OCI-LY1 (cell line): ENCODE data around the gene PLXNA2.

ENCODE experiments used
- H2AFZ ChIP-seq: fragments of 200-600 bp; sonication (generic), shearing (Covaris generic); 2 replicates; pipeline ENCODE4 v1.6.0; 2014; ENCODE audit warnings: antibody characterized with exemption, mild to moderate bottlenecking, low read length
- H3F3A ChIP-seq: fragments of 200-600 bp; sonication (generic), shearing (Covaris generic); 2 replicates; pipeline ENCODE4 v1.6.0; 2014; ENCODE audit warnings: mild to moderate bottlenecking, antibody characterized with exemption, low read length, moderate library complexity; ENCODE audit not compliant: insufficient read depth
- H3K27ac ChIP-seq: fragments of 200-600 bp; sonication (generic); 2 replicates; pipeline ENCODE4 v1.5.1; 2014; ENCODE audit warnings: low read length, mixed run types, mild to moderate bottlenecking, low read depth; ENCODE audit not compliant: poor library complexity, severe bottlenecking
- H3K27me3 ChIP-seq: fragments of 200-600 bp; sonication (generic); 2 replicates; pipeline ENCODE4 v1.6.0; 2014; ENCODE audit warnings: antibody characterized with exemption, mild to moderate bottlenecking, low read length, moderate library complexity; ENCODE audit not compliant: insufficient read depth
- H3K36me3 ChIP-seq: fragments of 200-600 bp; sonication (generic); 2 replicates; pipeline ENCODE4 v1.6.1; 2014; ENCODE audit warnings: mild to moderate bottlenecking, antibody characterized with exemption, low read length, moderate library complexity, mixed read lengths; ENCODE audit not compliant: insufficient read depth
- H3K4me1 ChIP-seq: fragments of 200-600 bp; sonication (generic); 2 replicates; pipeline ENCODE4 v1.5.1; 2014; ENCODE audit warnings: mild to moderate bottlenecking, low read length, moderate library complexity; ENCODE audit not compliant: insufficient read depth, severe bottlenecking
- H3K4me2 ChIP-seq: fragments of 200-600 bp; sonication (generic), shearing (Covaris generic); 2 replicates; pipeline ENCODE4 v1.6.1; 2014; ENCODE audit warnings: low read length
- H3K4me3 ChIP-seq: fragments of 200-600 bp; sonication (generic); 2 replicates; pipeline ENCODE4 v1.5.1; 2014; ENCODE audit warnings: low read length, low read depth, mild to moderate bottlenecking, mixed read lengths; ENCODE audit not compliant: poor library complexity, severe bottlenecking
- H3K79me2 ChIP-seq: fragments of 200-600 bp; shearing (Covaris generic); 2 replicates; pipeline ENCODE4 v1.6.1; 2016; ENCODE audit warnings: mixed run types, low read length, mixed read lengths; ENCODE audit not compliant: insufficient read depth
- H3K9ac ChIP-seq: fragments of 200-600 bp; sonication (generic), shearing (Covaris generic); 2 replicates; pipeline ENCODE4 v1.6.1; 2014; ENCODE audit warnings: mild to moderate bottlenecking, low read length, mixed read lengths
- H3K9me2 ChIP-seq: fragments of 200-600 bp; sonication (generic), shearing (Covaris generic); 2 replicates; pipeline ENCODE4 v1.6.1; 2014; ENCODE audit warnings: low read depth, mild to moderate bottlenecking, low read length, mixed read lengths
- H3K9me3 ChIP-seq: fragments of 200-600 bp; shearing (Covaris generic); 2 replicates; pipeline ENCODE4 v1.6.1; 2014; ENCODE audit warnings: low read length, mixed read lengths
- H4K20me1 ChIP-seq: fragments of 200-600 bp; sonication (generic), shearing (Covaris generic); 2 replicates; pipeline ENCODE4 v1.6.0; 2016; ENCODE audit warnings: mild to moderate bottlenecking, low read length; ENCODE audit not compliant: insufficient read depth
- EZH2 ChIP-seq: fragments of 200-600 bp; sonication (generic), shearing (Covaris generic); IDR thresholded peaks from 2 replicates; pipeline ENCODE4 v1.8.0; 2017; ENCODE audit warnings: borderline replicate concordance, mixed run types, mild to moderate bottlenecking, antibody characterized with exemption, low read length, moderate library complexity, mixed read lengths
- TF ChIP-seq, protein P1 (sequence below): fragments of 200-600 bp; sonication (generic), shearing (Covaris generic); IDR thresholded peaks from 2 replicates; pipeline ENCODE4 v1.5.1; 2017; ENCODE audit warnings: mild to moderate bottlenecking, antibody characterized with exemption, low read length, moderate library complexity, mixed read lengths

The PLXNA2 gene

DNA sequence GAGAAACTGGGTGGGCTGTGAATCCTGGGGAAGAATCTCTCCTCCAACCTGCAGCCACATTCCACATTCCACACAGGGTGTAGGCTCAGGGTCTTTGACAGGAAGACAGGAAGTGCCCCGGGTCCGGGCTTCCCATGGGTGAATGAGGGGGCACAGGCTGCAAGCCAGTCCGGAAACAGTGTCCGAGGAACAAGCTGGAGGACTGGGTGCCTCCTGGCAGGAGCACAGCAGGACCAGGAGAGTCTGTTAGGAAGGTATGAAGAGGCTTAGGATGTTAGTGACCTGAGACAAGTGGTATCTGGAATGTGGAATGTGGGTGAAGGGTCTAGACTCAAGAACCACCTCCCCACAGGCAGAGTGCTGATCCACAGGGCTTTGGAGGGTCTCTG, 212.3 kb downstream of the PLXNA2 start:
- H3K4me3 ChIP-seq = no peak overlapping the region
- no peak for TF ChIP-seq EZH2
- TF ChIP-seq, protein P1, sequence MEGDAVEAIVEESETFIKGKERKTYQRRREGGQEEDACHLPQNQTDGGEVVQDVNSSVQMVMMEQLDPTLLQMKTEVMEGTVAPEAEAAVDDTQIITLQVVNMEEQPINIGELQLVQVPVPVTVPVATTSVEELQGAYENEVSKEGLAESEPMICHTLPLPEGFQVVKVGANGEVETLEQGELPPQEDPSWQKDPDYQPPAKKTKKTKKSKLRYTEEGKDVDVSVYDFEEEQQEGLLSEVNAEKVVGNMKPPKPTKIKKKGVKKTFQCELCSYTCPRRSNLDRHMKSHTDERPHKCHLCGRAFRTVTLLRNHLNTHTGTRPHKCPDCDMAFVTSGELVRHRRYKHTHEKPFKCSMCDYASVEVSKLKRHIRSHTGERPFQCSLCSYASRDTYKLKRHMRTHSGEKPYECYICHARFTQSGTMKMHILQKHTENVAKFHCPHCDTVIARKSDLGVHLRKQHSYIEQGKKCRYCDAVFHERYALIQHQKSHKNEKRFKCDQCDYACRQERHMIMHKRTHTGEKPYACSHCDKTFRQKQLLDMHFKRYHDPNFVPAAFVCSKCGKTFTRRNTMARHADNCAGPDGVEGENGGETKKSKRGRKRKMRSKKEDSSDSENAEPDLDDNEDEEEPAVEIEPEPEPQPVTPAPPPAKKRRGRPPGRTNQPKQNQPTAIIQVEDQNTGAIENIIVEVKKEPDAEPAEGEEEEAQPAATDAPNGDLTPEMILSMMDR = no peak
- H3K9me3 ChIP-seq = no peaks in the 10 kb centered on the region
- H3K4me1 ChIP-seq = no peaks in the 10 kb centered on the region
- no peaks in the 10 kb centered on the region for H3K36me3 ChIP-seq
- no peaks in the 10 kb centered on the region for H3K9me2 ChIP-seq
- no peak overlapping the region for H3K27ac ChIP-seq
- no peak overlapping the region for H3K4me2 ChIP-seq
- no peaks in the 10 kb centered on the region for H4K20me1 ChIP-seq
- H3K79me2 ChIP-seq = no peaks in the 10 kb centered on the region
- H3F3A ChIP-seq = no peaks in the 10 kb centered on the region
- no peak overlapping the region for H2AFZ ChIP-seq
- H3K9ac ChIP-seq = no peak overlapping the region
- no peaks in the 10 kb centered on the region for H3K27me3 ChIP-seq

- Histone ChIP-seq H3K4me1 (no peaks in the 10 kb centered on the region), H3K4me2 (no peak overlapping the region), H2AFZ (no peak overlapping the region), H4K20me1 (no peaks in the 10 kb centered on the region), H3K27ac (no peak overlapping the region), H3K36me3 (no peaks in the 10 kb centered on the region), H3K9me3 (no peaks in the 10 kb centered on the region), H3K9ac (no peak overlapping the region), H3K79me2 (no peaks in the 10 kb centered on the region), H3K9me2 (no peaks in the 10 kb centered on the region), H3K27me3 (no peaks in the 10 kb centered on the region), H3F3A (no peaks in the 10 kb centered on the region), H3K4me3 (no peak overlapping the region)
- TF ChIP-seq, protein P1 = no peak
- TF ChIP-seq EZH2 = no peak
Measured at GRCh38 chr1:208031316-208031931, 212.8 kb downstream of the PLXNA2 start.

DNA sequence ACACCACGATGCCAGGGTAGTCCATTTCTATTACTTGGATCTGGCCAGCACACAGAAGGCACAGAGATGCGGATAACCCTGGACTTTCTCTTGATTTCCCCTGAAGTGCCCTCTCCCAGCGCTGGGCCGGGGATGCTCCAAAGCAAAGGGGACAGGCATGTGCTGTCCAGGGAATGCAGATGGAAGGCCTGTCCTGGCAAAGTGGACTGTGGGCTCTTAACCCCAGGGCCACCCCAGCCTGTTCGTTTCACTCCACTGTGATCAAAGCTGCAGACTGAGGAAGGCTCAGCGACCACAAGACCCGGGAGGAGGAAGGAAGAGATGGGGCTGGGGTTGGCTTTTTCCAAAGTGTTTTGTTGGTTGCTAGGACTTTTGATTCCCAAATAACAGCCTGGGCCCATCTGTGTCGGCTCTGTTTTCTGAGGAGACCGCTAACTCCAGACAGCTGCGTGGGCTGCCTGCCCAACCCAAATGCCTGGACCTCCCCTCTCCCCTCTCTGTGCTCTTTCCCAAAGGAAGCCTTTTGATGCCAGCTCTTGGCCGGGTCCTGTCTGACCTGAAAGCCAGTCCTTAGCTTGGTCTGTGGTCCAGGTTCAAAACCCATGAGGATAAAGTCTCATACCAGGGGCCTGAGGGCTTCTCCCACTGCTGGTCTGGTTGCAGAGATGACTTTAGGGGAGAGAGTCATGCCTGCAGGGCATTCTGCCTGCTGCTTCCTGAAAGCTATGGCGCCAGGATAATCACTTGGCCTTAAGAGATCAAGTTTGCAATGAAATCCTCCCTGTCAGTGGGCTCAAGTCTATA, 213.7 kb downstream of the PLXNA2 start:
- H3K4me3 ChIP-seq = no peak overlapping the region
- no peak overlapping the region for H3K4me2 ChIP-seq
- no peaks in the 10 kb centered on the region for H3K9me2 ChIP-seq
- H3K9ac ChIP-seq = no peak overlapping the region
- no peaks in the 10 kb centered on the region for H3F3A ChIP-seq
- H3K36me3 ChIP-seq = no peaks in the 10 kb centered on the region
- TF ChIP-seq EZH2 = no peak
- TF ChIP-seq, protein P1 = no peak
- H3K27ac ChIP-seq = no peak overlapping the region
- no peaks in the 10 kb centered on the region for H3K27me3 ChIP-seq
- H2AFZ ChIP-seq = no peak overlapping the region
- H3K9me3 ChIP-seq = no peaks in the 10 kb centered on the region
- no peaks in the 10 kb centered on the region for H3K4me1 ChIP-seq
- H3K79me2 ChIP-seq = no peaks in the 10 kb centered on the region
- no peaks in the 10 kb centered on the region for H4K20me1 ChIP-seq
